Measurements from ENCODE around the gene TCEAL2.
"Not testable (repeated sequence)": the region's sequence is repeated elsewhere in the genome, so short reads cannot be mapped to it uniquely, and the experiment has no call there.

TCEAL2 gene

DNA sequence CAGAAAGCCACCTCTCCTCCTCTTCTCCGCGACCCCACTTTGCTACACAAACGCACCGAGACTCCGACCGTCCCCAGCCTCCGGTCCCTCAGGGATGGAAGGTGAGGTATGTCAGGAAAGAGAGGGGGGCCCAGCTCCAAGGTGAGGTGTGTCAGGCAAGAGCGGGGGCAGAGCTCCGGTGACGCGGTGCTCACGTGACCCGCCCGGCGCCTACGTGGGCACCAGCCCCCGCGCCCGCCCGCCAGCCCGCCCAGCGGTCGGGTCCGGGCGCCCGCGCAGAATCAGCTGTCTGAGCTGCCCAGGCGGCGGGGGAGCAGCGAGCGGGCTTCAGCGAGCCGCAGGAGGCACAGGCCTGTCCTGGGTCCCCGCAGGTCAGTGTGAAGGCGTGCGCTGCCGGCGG, at the start of gene TCEAL2:
TSS of gene TCEAL2 (plus strand) at position 244 of the 400 bp plus-strand sequence. CDS start 1,152 bp downstream, outside the sequence.
- not testable (repeated sequence) for FAIRE-seq; DNase-seq (ENCODE audit: insufficient read length, low spot score)

DNA sequence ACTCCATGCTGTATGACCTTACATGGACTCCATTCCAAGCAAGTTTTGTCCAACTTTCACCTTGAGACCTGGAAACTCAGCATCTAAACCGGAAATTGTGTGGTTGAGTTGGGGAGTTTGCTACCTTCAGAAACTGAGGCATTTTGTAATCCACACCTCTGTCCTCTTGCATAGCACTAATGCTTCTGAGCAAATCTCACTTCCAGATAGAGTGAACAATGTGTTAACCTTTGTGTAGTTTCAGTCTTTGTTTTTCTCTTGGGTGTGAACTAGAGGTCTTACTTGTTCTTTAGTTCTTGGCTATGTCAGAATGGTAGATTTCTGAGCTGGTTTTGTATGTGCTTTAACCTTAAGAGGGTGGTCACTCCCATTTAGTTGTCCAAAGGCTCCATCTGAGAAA, 48.1 kb upstream of the TCEAL2 start:
- DNase-seq (ENCODE audit: insufficient read length, low spot score), result no peak
- FAIRE-seq, result no peak

DNA sequence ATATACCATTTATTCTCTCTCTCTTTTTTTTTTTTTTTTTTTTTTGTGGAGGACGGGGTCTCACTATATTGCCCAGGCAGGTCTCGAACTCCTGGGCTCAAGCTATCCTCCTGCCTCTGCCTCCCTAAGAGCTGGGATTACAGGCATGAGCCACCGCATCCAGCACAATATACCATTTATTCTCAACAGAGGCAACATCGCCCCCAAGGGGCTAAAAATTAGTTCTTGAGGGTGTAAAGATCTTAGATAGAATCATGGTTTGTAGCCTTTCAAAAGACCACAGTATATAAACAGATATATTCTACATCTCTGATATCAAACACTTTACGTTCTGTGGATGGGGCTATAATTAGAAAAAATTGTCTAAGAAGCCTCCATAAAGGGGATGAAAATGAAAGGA, 39.8 kb upstream of the TCEAL2 start:
- no peak for DNase-seq (ENCODE audit: insufficient read length, low spot score)
- no peak for FAIRE-seq

DNA sequence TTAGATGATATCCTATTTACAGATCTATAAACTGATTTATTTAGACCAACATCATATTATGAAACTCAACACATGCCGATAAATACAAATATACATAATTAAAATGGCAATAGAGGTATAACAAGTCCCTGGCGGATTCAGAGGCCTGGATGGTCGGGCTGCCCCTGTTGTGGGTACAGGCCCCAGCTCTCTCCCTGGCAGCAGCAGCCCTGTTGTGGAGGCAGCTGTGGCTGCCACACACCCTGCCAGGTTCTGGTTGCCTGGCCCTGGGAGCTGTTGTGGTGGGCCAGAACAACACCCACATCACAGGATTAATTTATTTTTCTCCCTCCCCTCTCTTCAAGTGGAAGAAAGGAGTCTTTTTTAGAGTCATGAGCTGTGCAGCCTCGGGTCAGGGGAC, 12.1 kb upstream of the TCEAL2 start:
- DNase-seq (ENCODE audit: insufficient read length, low spot score) (no peak), FAIRE-seq (no peak)

GRCh38 chrX:102115748-102116147, 9.7 kb upstream of the TCEAL2 start:
- no peak for DNase-seq (ENCODE audit: insufficient read length, low spot score)
- no peak for FAIRE-seq

GRCh38 chrX:102125014-102125413, 465 bp upstream of the TCEAL2 start:
- FAIRE-seq; DNase-seq (ENCODE audit: insufficient read length, low spot score): not testable (repeated sequence)

GRCh38 chrX:102126080-102126818, 770 bp downstream of the TCEAL2 start:
- not testable (repeated sequence) for FAIRE-seq

GRCh38 chrX:102126863-102127262, 1.4 kb downstream of the TCEAL2 start:
- FAIRE-seq, result no peak
- no peak for DNase-seq (ENCODE audit: insufficient read length, low spot score)

More at GRCh38 chrX:102126080-102126818, 770 bp downstream of the TCEAL2 start:
- not testable (repeated sequence) for DNase-seq (ENCODE audit: insufficient read length, low spot score)

GRCh38 chrX:102129473-102129872, 4.0 kb downstream of the TCEAL2 start:
- FAIRE-seq, result no peak
- no peak for DNase-seq (ENCODE audit: insufficient read length, low spot score)

- FAIRE-seq (no peak), DNase-seq (ENCODE audit: insufficient read length, low spot score) (no peak)
Observed at GRCh38 chrX:102138064-102138463, 12.6 kb downstream of the TCEAL2 start.

DNA sequence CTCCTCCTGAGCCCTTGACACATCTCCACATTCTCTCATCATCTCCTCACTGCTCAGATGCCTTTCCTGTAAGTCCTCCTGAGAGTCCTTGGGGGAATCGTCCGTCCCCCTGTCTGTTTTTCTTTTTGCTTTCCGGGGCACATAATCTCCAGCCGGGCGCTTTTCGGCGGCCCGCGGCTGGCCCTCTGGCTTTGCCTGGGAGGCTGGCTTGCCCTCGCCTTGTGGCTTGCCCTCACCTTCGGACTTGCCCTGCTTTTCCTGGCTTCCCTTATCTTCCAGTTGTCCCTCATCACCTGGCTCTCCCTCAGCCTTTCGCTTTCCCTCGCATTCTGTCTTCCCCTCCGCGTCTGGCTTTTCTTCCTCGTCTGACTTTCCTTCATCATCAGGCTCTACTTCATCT, 15.4 kb downstream of the TCEAL2 start:
- DNase-seq (ENCODE audit: insufficient read length, low spot score); FAIRE-seq: not testable (repeated sequence)

- not testable (repeated sequence) for FAIRE-seq; DNase-seq (ENCODE audit: insufficient read length, low spot score)
Observed at GRCh38 chrX:102141631-102142030, 16.2 kb downstream of the TCEAL2 start.

- not testable (repeated sequence) for DNase-seq (ENCODE audit: insufficient read length, low spot score); FAIRE-seq
Observed at GRCh38 chrX:102142274-102142673, 16.8 kb downstream of the TCEAL2 start, which contains the start of gene TCEAL6. TCEAL6 (minus strand) TSS chrX:102142481.

DNA sequence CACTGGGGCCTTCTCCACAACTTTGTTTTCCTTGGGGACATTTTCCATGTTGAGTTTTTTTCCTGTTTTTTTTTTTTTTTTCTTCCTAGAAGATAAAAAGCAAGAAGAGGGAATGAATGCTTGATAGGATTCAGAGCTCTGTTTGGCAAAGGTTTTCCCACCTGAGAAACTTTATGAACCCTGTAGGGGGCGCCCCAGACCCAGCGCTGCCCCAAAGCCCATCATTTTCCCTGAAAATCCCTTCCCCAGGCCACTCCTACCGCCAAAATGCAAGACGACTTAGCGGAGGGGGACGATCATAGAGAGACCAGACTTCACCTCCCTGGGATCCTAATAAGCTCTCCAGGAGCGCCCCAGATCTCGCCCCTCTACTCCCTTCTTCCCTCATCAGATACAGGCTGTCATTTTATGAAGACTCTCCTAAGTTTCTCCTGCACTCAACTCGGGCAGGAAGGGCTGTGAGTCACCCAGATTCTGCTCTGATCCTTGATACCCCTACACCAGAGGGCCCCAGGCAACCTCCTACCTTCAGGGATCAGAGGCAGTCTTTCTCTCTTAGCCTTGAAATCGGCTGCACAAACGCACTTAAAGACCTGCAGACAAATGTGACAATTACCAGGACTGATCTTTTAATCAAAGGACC, 28.9 kb downstream of the TCEAL2 start:
- FAIRE-seq, result no peak
- no peak for DNase-seq (ENCODE audit: insufficient read length, low spot score)

- FAIRE-seq (no peak), DNase-seq (ENCODE audit: insufficient read length, low spot score) (no peak)
Observed at GRCh38 chrX:102154900-102155805, 29.7 kb downstream of the TCEAL2 start.

- no peak for FAIRE-seq
Observed at GRCh38 chrX:102155806-102156179, 30.3 kb downstream of the TCEAL2 start, which contains the start of gene BEX5. BEX5 (minus strand) TSS chrX:102155977; CDS start chrX:102154265, 1,712 bp downstream.

More at GRCh38 chrX:102155806-102156179, 30.3 kb downstream of the TCEAL2 start, which contains the start of gene BEX5:
- DNase-seq (ENCODE audit: insufficient read length, low spot score), result peak; percentile 1

Measured in HTR-8/SVneo (cell line).